Fibroblast of lung (primary cell): ENCODE measurements around the gene SIK2. TPM values are rescaled to one million over a fixed set of nuclear protein-coding genes. Genes with fewer than 3 reads are reported as not detected.
A peak's percentile ranks its signal among the peaks of the same experiment; 100 is the strongest.

Experiments used
- DNase-seq, 2 donors: peaks; one replicate each; pipeline versions ENCODE4 v3.0.0 to v3.0.0-alpha.2; 2010; ENCODE audit warnings: low read depth in 2 of 2
- H2AFZ ChIP-seq: 2 replicates; pipeline ENCODE4 v1.5.1; 2012; ENCODE audit warnings: low read length, control low read depth, inconsistent platforms
- H3K27ac ChIP-seq: 2 replicates; pipeline ENCODE4 v1.5.1; 2011; ENCODE audit warnings: low read length, control low read depth; ENCODE audit not compliant: insufficient read depth
- H3K27me3 ChIP-seq: 2 replicates; pipeline ENCODE4 v1.5.1; 2011; ENCODE audit warnings: mild to moderate bottlenecking, low read length; ENCODE audit not compliant: control insufficient read depth, insufficient read depth
- H3K36me3 ChIP-seq: 2 replicates; pipeline ENCODE4 v1.5.1; 2011; ENCODE audit warnings: low read length; ENCODE audit not compliant: control insufficient read depth, insufficient read depth
- H3K4me1 ChIP-seq: 2 replicates; pipeline ENCODE4 v1.5.1; 2011; ENCODE audit warnings: low read length; ENCODE audit not compliant: control insufficient read depth, insufficient read depth; ENCODE audit errors: extremely low read depth
- H3K4me2 ChIP-seq: 2 replicates; pipeline ENCODE4 v1.5.1; 2011; ENCODE audit warnings: low read length, control low read depth; ENCODE audit not compliant: insufficient read depth; ENCODE audit errors: extremely low read depth
- H3K4me3 ChIP-seq, 4 experiments: fragments of 200-600 bp in 1 of 4; sonication (generic) in 1 of 4; replicated peaks in 1 of 4; 2 replicates each; pipeline ENCODE4 v1.5.1; 2011 to 2016; ENCODE audit warnings: low read length in 4 of 4, low read depth in 3 of 4, mild to moderate bottlenecking in 3 of 4, control low read depth in 2 of 4, inconsistent platforms in 1 of 4, mixed read lengths in 1 of 4; ENCODE audit not compliant: insufficient read depth in 1 of 4; ENCODE audit errors: control extremely low read depth in 1 of 4
- H3K79me2 ChIP-seq: 2 replicates; pipeline ENCODE4 v1.5.1; 2012; ENCODE audit warnings: mild to moderate bottlenecking, low read length, inconsistent platforms; ENCODE audit not compliant: control insufficient read depth, insufficient read depth
- H3K9ac ChIP-seq: 2 replicates; pipeline ENCODE4 v1.5.1; 2011; ENCODE audit warnings: mild to moderate bottlenecking, low read length, control low read depth; ENCODE audit not compliant: insufficient read depth
- H3K9me3 ChIP-seq: 2 replicates; pipeline ENCODE4 v1.5.1; 2012; ENCODE audit warnings: low read depth, low read length; ENCODE audit not compliant: control insufficient read depth, insufficient read depth
- H4K20me1 ChIP-seq: 2 replicates; pipeline ENCODE4 v1.5.1; 2011; ENCODE audit warnings: low read length; ENCODE audit not compliant: control insufficient read depth, insufficient read depth; ENCODE audit errors: extremely low read depth
- CTCF ChIP-seq, 2 donors: IDR thresholded peaks in 1 of 2; conservative IDR thresholded peaks in 1 of 2; 1 replicate in 1 of 2; 2 replicates in 1 of 2; pipeline ENCODE4 v1.5.1; 2011 to 2012; ENCODE audit warnings: low read length in 2 of 2, control low read depth in 1 of 2, inconsistent platforms in 1 of 2, low read depth in 1 of 2, mild to moderate bottlenecking in 1 of 2
- EZH2 ChIP-seq: IDR thresholded peaks from 2 replicates; pipeline ENCODE4 v1.5.1; 2012; ENCODE audit warnings: low read length, control low read depth, mild to moderate bottlenecking; ENCODE audit errors: missing control alignments
- polyA plus RNA-seq, 2 donors: library from polyadenylated mRNA; depleted of rRNA in 1 of 2; stranded (reverse) in 1 of 2; unstranded in 1 of 2; fragments of >200 nt; gene quantifications; 2 replicates each; pipeline ENCODE4 v1.2.1, GENCODE V29; 2011 to 2012; ENCODE audit warnings: missing spikeins in 1 of 2
- total RNA-seq: library from RNA; depleted of rRNA; stranded (reverse); fragments of >200 nt; gene quantifications from 2 replicates; pipeline ENCODE4 v1.2.1, GENCODE V29; 2014

SIK2 gene
- total and polyA plus RNA-seq, 2 donors (not counting 1 experiment from before 2014, with no cell fraction given) = 16.3 to 19.3 TPM

GRCh38 chr11:111733611-111734088, 131.4 kb downstream of the SIK2 start:
- TF ChIP-seq CTCF (conservative IDR thresholded peaks at IDR 0.05 in 1 of 2, IDR thresholded peaks at IDR 0.05 in 1 of 2; ENCODE audit: low read depth in 1 of 2, low read length in 2 of 2) = no peak
- TF ChIP-seq EZH2 = no peak
- Histone ChIP-seq H2AFZ (no peak overlapping the region), H3K4me3 (no peak overlapping the region), H3K36me3 (peaks cover 5% of the 10 kb centered on the region), H3K79me2 (no peaks in the 10 kb centered on the region), H3K27me3 (no peaks in the 10 kb centered on the region), H4K20me1 (no peaks in the 10 kb centered on the region), H3K27ac (peak overlapping the region; percentile 100), H3K4me1 (peaks cover 60% of the 10 kb centered on the region), H3K4me2 (no peak overlapping the region), H3K9me3 (no peaks in the 10 kb centered on the region), H3K9ac (peak overlapping the region; percentile 32)
- no peak for DNase-seq

- H3K4me2 ChIP-seq = peak overlapping the region; percentile 78
- H3K4me3 ChIP-seq = no peak overlapping the region
- no peaks in the 10 kb centered on the region for H3K27me3 ChIP-seq
- no peaks in the 10 kb centered on the region for H3K9me3 ChIP-seq
- peak overlapping the region; percentile 94 for H3K9ac ChIP-seq
- no peaks in the 10 kb centered on the region for H4K20me1 ChIP-seq
- H3K27ac ChIP-seq = peak overlapping the region; percentile 100
- H3K36me3 ChIP-seq = peaks cover 5% of the 10 kb centered on the region
- no peak overlapping the region for H2AFZ ChIP-seq
- no peak for DNase-seq
- no peaks in the 10 kb centered on the region for H3K79me2 ChIP-seq
- TF ChIP-seq EZH2 (no peak), CTCF (conservative IDR thresholded peaks at IDR 0.05 in 1 of 2, IDR thresholded peaks at IDR 0.05 in 1 of 2; ENCODE audit: low read depth in 1 of 2, low read length in 2 of 2) (no peak)
- peaks cover 60% of the 10 kb centered on the region for H3K4me1 ChIP-seq
Measured at GRCh38 chr11:111734101-111734953, 132.1 kb downstream of the SIK2 start.

- Histone ChIP-seq H3K36me3 (peaks cover 5% of the 10 kb centered on the region), H3K4me2 (peak overlapping the region; percentile 78), H3K27ac (peak overlapping the region; percentile 100), H3K9me3 (no peaks in the 10 kb centered on the region), H3K4me3 (no peak overlapping the region), H3K27me3 (no peaks in the 10 kb centered on the region), H2AFZ (no peak overlapping the region), H4K20me1 (no peaks in the 10 kb centered on the region), H3K9ac (peak overlapping the region; percentile 94), H3K4me1 (peaks cover 55% of the 10 kb centered on the region), H3K79me2 (no peaks in the 10 kb centered on the region)
- DNase-seq = no peak
- TF ChIP-seq EZH2 (no peak), CTCF (conservative IDR thresholded peaks at IDR 0.05 in 1 of 2, IDR thresholded peaks at IDR 0.05 in 1 of 2; ENCODE audit: low read depth in 1 of 2, low read length in 2 of 2) (no peak)
Measured at GRCh38 chr11:111734954-111735261, 132.7 kb downstream of the SIK2 start.
